SHP77 (cell line): ENCODE measurements around the gene KASH5.
A peak's percentile ranks its signal among the peaks of the same experiment; 100 is the strongest.

Source experiments
- DNase-seq, 2 experiments: peaks; one replicate each; lab custom pipeline; 2025; lab: John Stamatoyannopoulos, UW

The KASH5 gene

GRCh38 chr19:49421039-49421877, 33.2 kb downstream of the KASH5 start:
- no peak for DNase-seq

- no peak for DNase-seq
Measured at GRCh38 chr19:49421878-49422202, 33.8 kb downstream of the KASH5 start.

- DNase-seq = peak; percentile 51 to 53
Measured at GRCh38 chr19:49422407-49423070, 34.5 kb downstream of the KASH5 start.

- no peak for DNase-seq
Measured at GRCh38 chr19:49423071-49423984, 35.3 kb downstream of the KASH5 start, which contains the start of gene PTH2. Gene PTH2, minus strand, starts transcription at chr19:49423441. Its CDS starts 102 bp downstream, at chr19:49423339.

DNA sequence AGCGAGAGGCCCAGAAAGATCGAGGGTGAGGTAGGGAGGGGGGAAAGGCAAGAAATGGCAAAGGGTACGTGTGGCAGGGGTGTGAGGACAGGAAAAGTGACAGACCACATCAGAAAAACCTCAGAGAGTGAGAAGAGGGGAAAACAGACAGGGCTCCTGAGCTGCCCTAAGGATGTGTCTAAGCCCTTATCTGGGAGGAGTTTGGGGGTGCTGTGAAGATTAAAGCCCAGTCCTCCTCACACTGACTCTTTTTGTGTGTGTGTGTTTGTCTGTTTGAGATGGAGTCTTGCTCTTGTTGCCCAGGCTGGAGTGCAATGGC, 35.9 kb downstream of the KASH5 start:
- DNase-seq = no peak

- no peak for DNase-seq
Measured at GRCh38 chr19:49425178-49425577, 37.1 kb downstream of the KASH5 start, which contains the start of gene GFY. Gene GFY, plus strand, starts transcription at chr19:49425388. Its CDS starts 1,043 bp downstream, at chr19:49426431.

DNA sequence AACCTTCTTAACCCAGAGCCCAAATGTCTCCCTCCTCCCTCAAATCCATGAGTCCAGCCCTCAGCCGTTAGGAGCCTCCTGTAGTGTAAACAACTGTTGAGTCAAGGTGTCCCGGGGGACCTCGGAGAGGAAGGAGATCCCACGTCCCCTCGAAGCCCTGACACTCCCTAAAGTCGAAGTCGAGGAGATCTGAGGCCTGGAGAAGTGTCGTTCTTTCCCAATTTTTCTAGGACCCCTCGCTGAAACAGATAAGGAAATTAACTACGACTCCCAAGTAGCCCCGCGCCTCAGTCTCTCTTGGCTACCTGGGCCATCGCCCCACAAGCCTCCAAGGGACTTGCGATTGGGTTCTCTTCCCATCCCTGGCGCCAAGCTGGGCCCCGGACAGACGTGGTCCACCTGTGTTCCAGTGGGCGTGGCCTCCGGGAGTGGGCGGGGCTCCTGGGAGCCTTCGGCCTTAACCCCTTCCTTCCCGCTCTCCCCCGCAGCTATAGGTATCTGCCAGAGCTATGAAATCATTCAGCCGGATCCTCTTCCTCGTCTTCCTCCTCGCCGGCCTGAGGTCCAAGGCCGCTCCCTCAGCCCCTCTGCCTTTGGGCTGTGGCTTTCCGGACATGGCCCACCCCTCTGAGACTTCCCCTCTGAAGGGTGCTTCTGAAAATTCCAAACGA, 38.0 kb downstream of the KASH5 start:
- DNase-seq = peak; percentile 38 to 57

DNA sequence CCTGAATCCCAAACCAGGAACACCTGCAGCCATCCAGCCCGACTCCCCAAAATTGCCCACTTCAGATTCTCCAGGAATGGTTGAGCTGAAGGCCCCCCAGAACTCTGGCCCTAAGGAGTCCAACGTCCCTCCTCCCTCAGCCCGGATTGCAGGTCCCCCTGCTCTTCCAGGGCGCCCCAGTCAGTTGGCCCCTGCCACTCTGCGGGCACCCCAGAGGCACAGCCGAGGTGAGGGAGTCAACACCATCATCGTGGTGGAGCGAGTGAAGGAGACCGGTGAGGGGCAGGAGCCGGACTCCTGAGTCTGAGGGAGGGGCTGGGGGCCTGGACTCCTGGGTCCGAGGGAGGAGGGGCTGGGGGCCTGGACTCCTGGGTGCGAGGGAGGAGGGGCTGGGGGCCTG, 39.3 kb downstream of the KASH5 start:
- no peak for DNase-seq

- no peak for DNase-seq
Measured at GRCh38 chr19:49427855-49428546, 40.0 kb downstream of the KASH5 start.

GRCh38 chr19:49428547-49429451, 40.8 kb downstream of the KASH5 start:
- no peak for DNase-seq

GRCh38 chr19:49430172-49430677, 42.2 kb downstream of the KASH5 start:
- no peak for DNase-seq

- DNase-seq = peak in 1 of 2 experiments; percentile 41
Measured at GRCh38 chr19:49430678-49431329, 42.8 kb downstream of the KASH5 start.

DNA sequence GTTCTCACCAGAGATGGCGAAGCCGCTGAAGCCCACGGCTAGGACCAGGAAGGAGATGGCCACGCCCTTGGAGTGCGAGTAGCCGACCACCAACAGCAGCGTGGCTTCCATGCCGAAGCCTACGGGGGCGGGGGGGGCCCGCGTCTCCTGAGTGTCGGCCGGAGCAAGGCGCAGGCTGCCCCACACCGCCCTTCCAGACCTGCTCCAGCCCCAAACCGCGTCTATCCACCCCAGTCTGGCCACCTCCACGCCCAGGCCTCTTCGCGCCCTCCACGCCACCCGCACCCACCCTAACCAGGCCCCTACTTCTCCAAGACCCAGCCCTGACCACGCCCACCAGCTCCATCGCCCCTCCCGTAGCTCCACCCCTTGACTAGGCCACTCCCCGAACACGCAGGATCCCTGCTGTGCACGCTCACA, 43.3 kb downstream of the KASH5 start:
- no peak for DNase-seq

GRCh38 chr19:49432141-49433073, 44.4 kb downstream of the KASH5 start:
- DNase-seq = no peak

- no peak for DNase-seq
Measured at GRCh38 chr19:49433240-49433901, 45.3 kb downstream of the KASH5 start.

DNA sequence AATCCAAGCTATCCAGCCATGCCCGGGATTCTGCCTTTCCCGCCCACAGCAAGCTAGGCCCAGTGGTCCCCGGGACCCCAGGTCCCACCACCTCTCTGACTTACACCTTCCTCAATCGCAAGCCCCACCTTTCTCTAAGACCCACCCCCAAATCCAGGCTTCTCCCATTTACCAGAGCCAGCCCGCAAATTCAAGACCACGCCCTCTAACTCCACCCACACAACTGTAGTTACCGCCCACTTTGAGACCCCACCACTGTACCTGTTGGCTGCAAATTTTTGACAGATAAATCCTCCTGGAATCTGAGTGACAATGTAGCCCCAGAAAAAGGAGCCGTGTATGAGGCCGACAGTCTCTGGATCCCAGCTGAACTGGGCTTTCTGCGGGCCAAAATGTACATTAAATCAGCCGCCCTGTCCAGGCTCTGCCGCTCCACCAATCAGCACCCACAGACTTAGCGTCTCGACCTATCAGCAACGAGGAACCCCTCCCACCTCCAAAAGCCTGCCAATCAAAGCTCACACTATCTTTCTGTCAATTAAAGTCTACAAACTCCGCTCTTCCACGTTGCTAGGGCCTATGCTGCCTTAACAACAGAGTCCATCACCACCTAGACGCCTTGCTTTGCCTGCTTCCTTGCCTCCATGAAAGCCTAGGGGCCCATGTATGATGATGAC, 47.0 kb downstream of the KASH5 start:
- no peak for DNase-seq

GRCh38 chr19:49435670-49436069, 47.6 kb downstream of the KASH5 start:
- DNase-seq = no peak
